Fibroblast of lung (primary cell): ENCODE measurements around the gene CTDSP2.

Experiments
- EZH2 ChIP-seq: IDR thresholded peaks from 2 replicates; pipeline ENCODE4 v1.5.1; 2012; ENCODE audit warnings: low read length, control low read depth, mild to moderate bottlenecking; ENCODE audit errors: missing control alignments
- TF ChIP-seq, protein P1 (sequence below), 2 donors: IDR thresholded peaks in 1 of 2; conservative IDR thresholded peaks in 1 of 2; 1 replicate in 1 of 2; 2 replicates in 1 of 2; pipeline ENCODE4 v1.5.1; 2011 to 2012; ENCODE audit warnings: low read length in 2 of 2, control low read depth in 1 of 2, inconsistent platforms in 1 of 2, low read depth in 1 of 2, mild to moderate bottlenecking in 1 of 2

DNA sequence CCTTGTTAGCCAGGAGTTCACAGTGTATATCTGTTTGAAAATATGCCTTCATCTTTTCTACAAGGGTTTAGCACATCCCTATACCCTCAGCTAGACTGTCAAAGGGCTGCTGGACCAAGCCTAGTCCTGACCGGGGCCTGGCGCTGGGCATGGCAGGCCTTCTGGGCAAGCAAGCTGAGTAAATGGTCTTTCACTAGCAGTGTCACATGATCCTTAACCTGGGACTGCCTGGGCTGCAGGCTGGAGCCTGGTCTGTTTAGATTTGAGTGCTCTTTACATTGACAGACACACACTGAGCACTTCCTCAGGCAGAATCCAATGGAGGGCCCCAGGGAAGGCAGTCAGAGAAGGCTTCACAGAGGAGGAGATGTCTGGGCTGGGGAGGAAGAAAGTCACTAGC is 21.1 kb downstream of the CTDSP2 start:
- TF ChIP-seq EZH2, result no peak
- TF ChIP-seq, protein P1, sequence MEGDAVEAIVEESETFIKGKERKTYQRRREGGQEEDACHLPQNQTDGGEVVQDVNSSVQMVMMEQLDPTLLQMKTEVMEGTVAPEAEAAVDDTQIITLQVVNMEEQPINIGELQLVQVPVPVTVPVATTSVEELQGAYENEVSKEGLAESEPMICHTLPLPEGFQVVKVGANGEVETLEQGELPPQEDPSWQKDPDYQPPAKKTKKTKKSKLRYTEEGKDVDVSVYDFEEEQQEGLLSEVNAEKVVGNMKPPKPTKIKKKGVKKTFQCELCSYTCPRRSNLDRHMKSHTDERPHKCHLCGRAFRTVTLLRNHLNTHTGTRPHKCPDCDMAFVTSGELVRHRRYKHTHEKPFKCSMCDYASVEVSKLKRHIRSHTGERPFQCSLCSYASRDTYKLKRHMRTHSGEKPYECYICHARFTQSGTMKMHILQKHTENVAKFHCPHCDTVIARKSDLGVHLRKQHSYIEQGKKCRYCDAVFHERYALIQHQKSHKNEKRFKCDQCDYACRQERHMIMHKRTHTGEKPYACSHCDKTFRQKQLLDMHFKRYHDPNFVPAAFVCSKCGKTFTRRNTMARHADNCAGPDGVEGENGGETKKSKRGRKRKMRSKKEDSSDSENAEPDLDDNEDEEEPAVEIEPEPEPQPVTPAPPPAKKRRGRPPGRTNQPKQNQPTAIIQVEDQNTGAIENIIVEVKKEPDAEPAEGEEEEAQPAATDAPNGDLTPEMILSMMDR (conservative IDR thresholded peaks at IDR 0.05 in 1 of 2, IDR thresholded peaks at IDR 0.05 in 1 of 2; ENCODE audit: low read depth in 1 of 2, low read length in 2 of 2), result no peak
